GM23338 (cell line): ENCODE data around the gene DYNLT2B. TPM values are rescaled to one million over a fixed set of nuclear protein-coding genes. Genes with fewer than 3 reads are reported as not detected.
"Not testable (repeated sequence)": the region's sequence is repeated elsewhere in the genome, so short reads cannot be mapped to it uniquely, and the experiment has no call there.

ENCODE experiments used
- ATAC-seq: fragments of 200-7000 bp; cut with Tn5 transposase; 3 replicates; pipeline ENCODE4 v1.9.1; 2020
- DNase-seq: peaks from one replicate; pipeline ENCODE4 v3.0.0-alpha.2; 2015; ENCODE audit warnings: low spot score
- H2AFZ ChIP-seq: fragments of 200-600 bp; sonication (generic); 2 replicates; pipeline ENCODE4 v1.8.0; 2016; ENCODE audit warnings: antibody characterized with exemption, mild to moderate bottlenecking, moderate library complexity
- H3F3A ChIP-seq: fragments of 200-600 bp; sonication (generic); replicated peaks from 2 replicates; pipeline ENCODE4 v1.8.0; 2017; ENCODE audit warnings: antibody characterized with exemption, mixed run types, low read depth
- H3K27ac ChIP-seq: fragments of 200-600 bp; sonication (generic); 2 replicates; pipeline ENCODE4 v1.6.1; 2016; ENCODE audit warnings: low read depth
- H3K27me3 ChIP-seq: fragments of 200-600 bp; sonication (generic); 2 replicates; pipeline ENCODE4 v1.8.0; 2016; ENCODE audit warnings: mild to moderate bottlenecking, mixed run types, moderate library complexity; ENCODE audit not compliant: insufficient read depth
- H3K36me3 ChIP-seq: fragments of 200-600 bp; sonication (generic); 2 replicates; pipeline ENCODE4 v1.8.0; 2016; ENCODE audit warnings: mild to moderate bottlenecking; ENCODE audit not compliant: insufficient read depth
- H3K4me1 ChIP-seq: fragments of 200-600 bp; sonication (generic); 2 replicates; pipeline ENCODE4 v1.8.0; 2016; ENCODE audit warnings: mild to moderate bottlenecking, moderate library complexity; ENCODE audit not compliant: insufficient read depth
- H3K4me2 ChIP-seq: fragments of 200-600 bp; sonication (generic); 2 replicates; pipeline ENCODE4 v1.7.1; 2017; ENCODE audit warnings: mixed run types
- H3K4me3 ChIP-seq: fragments of 200-600 bp; sonication (generic); 2 replicates; pipeline ENCODE4 v1.6.1; 2016; ENCODE audit warnings: mixed run types
- H3K79me2 ChIP-seq: fragments of 200-600 bp; sonication (generic); replicated peaks from 2 replicates; pipeline ENCODE4 v1.8.0; 2017; ENCODE audit warnings: mild to moderate bottlenecking; ENCODE audit not compliant: insufficient read depth
- H3K9me2 ChIP-seq: fragments of 200-600 bp; sonication (generic); 2 replicates; pipeline ENCODE4 v1.8.0; 2017; ENCODE audit not compliant: insufficient read depth
- H4K20me1 ChIP-seq: fragments of 200-600 bp; sonication (generic); replicated peaks from 2 replicates; pipeline ENCODE4 v1.8.0; 2017; ENCODE audit warnings: mild to moderate bottlenecking; ENCODE audit not compliant: insufficient read depth
- H3K27ac Mint-ChIP-seq: 2 replicates; pipeline ENCODE4 v1.8.0; 2020; ENCODE audit warnings: inconsistent platforms, mild to moderate bottlenecking, moderate library complexity, mixed read lengths
- H3K27me3 Mint-ChIP-seq: 3 replicates; pipeline ENCODE4 v1.8.0; 2022; ENCODE audit warnings: low read depth, mild to moderate bottlenecking, moderate library complexity, mixed read lengths, inconsistent platforms; ENCODE audit not compliant: insufficient read depth, poor library complexity
- H3K36me3 Mint-ChIP-seq: 3 replicates; pipeline ENCODE4 v1.8.0; 2021; ENCODE audit warnings: low read depth, mild to moderate bottlenecking, inconsistent platforms, moderate library complexity, mixed read lengths
- H3K4me1 Mint-ChIP-seq: 3 replicates; pipeline ENCODE4 v1.8.0; 2020; ENCODE audit warnings: mild to moderate bottlenecking, inconsistent platforms, mixed read lengths
- H3K4me3 Mint-ChIP-seq: 3 replicates; pipeline ENCODE4 v1.8.0; 2021; ENCODE audit warnings: moderate library complexity, mild to moderate bottlenecking, inconsistent platforms, mixed read lengths
- H3K9me3 Mint-ChIP-seq: 3 replicates; pipeline ENCODE4 v1.8.0; 2020; ENCODE audit warnings: moderate library complexity, mild to moderate bottlenecking, inconsistent platforms, mixed read lengths
- ETS1 ChIP-seq: IDR thresholded peaks from 2 replicates; pipeline ENCODE4 v1.6.1; 2016; ENCODE audit warnings: antibody characterized with exemption
- EZH2 ChIP-seq: fragments of 200-600 bp; sonication (generic); IDR thresholded peaks from one replicate; pipeline ENCODE4 v1.8.0; 2017; ENCODE audit warnings: antibody characterized with exemption, mild to moderate bottlenecking, low read depth; ENCODE audit not compliant: unreplicated experiment
- EZH2phosphoT487 ChIP-seq: fragments of 200-600 bp; sonication (generic); IDR thresholded peaks from one replicate; pipeline ENCODE4 v1.8.1; 2018; ENCODE audit warnings: antibody characterized with exemption; ENCODE audit not compliant: unreplicated experiment
- POLR2AphosphoS5 ChIP-seq: IDR thresholded peaks from 2 replicates; pipeline ENCODE4 v1.6.1; 2016; ENCODE audit warnings: antibody characterized with exemption, low read depth
- STAT1 ChIP-seq: IDR thresholded peaks from one replicate; pipeline ENCODE4 v1.6.1; 2016; ENCODE audit warnings: antibody characterized with exemption; ENCODE audit not compliant: unreplicated experiment
- ZNF114 ChIP-seq: fragments of 250-450 bp; sonication (Bioruptor Pico); IDR thresholded peaks from 2 replicates; pipeline ENCODE4 v1.5.0; 2020; ENCODE audit warnings: mild to moderate bottlenecking, moderate library complexity
- ZNF331 ChIP-seq: fragments of 250-450 bp; sonication (Bioruptor Pico); IDR thresholded peaks from 2 replicates; pipeline ENCODE4 v1.5.0; 2020; ENCODE audit warnings: low read depth, mild to moderate bottlenecking, moderate library complexity
- polyA plus RNA-seq: library from polyadenylated mRNA; unstranded; fragments of >200 nt; fragmentation: Nextera tagmentation; extraction: Ambion mirVana; gene quantifications from 2 replicates; pipeline ENCODE4 v1.2.1, GENCODE V29; 2016
- total RNA-seq: library from RNA; depleted of rRNA; stranded (reverse); fragments of >200 nt; shearing (Covaris generic); gene quantifications from 2 replicates; pipeline ENCODE4 v1.2.3, GENCODE V29; 2014
- TF ChIP-seq, protein P1 (sequence below): IDR thresholded peaks from one replicate; pipeline ENCODE4 v1.6.1; 2018; ENCODE audit warnings: antibody characterized with exemption; ENCODE audit not compliant: unreplicated experiment
- TF ChIP-seq, protein P2 (sequence below), 2 experiments: fragments of 200-600 bp in 1 of 2; sonication (generic) in 1 of 2; conservative IDR thresholded peaks; 2 replicates each; pipeline versions ENCODE4 v1.5.1 to v1.6.1; 2016 to 2017; ENCODE audit warnings: antibody characterized with exemption in 2 of 2, low read depth in 2 of 2, mild to moderate bottlenecking in 2 of 2, moderate library complexity in 1 of 2

Gene DYNLT2B
- total and polyA plus RNA-seq, 2 experiments from 2014 or later, result 11.3 to 42.7 TPM

GRCh38 chr3:196315821-196316220 is 2.2 kb downstream of the DYNLT2B start:
- Mint-ChIP-seq H3K4me3 (no peak overlapping the region), H3K27me3 (peaks cover 11% of the 10 kb centered on the region), H3K36me3 (peaks cover 10% of the 10 kb centered on the region), H3K4me1 (peaks cover 5% of the 10 kb centered on the region; the same call in 1 of the 3 replicates), H3K9me3 (no peaks in the 10 kb centered on the region), H3K27ac (no peak overlapping the region)
- Histone ChIP-seq H3K4me1 (no peaks in the 10 kb centered on the region), H3K27me3 (no peaks in the 10 kb centered on the region), H3K4me3 (no peak overlapping the region), H3K9me2 (no peaks in the 10 kb centered on the region), H3K27ac (no peak overlapping the region), H3K36me3 (no peaks in the 10 kb centered on the region), H3F3A (no peaks in the 10 kb centered on the region), H4K20me1 (no peaks in the 10 kb centered on the region; the same call in 1 of the 2 replicates), H3K79me2 (no peaks in the 10 kb centered on the region), H2AFZ (no peak overlapping the region), H3K4me2 (no peak overlapping the region)
- TF ChIP-seq EZH2phosphoT487 (no peak), POLR2AphosphoS5 (no peak), ETS1 (no peak), ZNF114 (CRISPR knock-in tag) (no peak), STAT1 (no peak), EZH2 (no peak)
- TF ChIP-seq, protein P1, sequence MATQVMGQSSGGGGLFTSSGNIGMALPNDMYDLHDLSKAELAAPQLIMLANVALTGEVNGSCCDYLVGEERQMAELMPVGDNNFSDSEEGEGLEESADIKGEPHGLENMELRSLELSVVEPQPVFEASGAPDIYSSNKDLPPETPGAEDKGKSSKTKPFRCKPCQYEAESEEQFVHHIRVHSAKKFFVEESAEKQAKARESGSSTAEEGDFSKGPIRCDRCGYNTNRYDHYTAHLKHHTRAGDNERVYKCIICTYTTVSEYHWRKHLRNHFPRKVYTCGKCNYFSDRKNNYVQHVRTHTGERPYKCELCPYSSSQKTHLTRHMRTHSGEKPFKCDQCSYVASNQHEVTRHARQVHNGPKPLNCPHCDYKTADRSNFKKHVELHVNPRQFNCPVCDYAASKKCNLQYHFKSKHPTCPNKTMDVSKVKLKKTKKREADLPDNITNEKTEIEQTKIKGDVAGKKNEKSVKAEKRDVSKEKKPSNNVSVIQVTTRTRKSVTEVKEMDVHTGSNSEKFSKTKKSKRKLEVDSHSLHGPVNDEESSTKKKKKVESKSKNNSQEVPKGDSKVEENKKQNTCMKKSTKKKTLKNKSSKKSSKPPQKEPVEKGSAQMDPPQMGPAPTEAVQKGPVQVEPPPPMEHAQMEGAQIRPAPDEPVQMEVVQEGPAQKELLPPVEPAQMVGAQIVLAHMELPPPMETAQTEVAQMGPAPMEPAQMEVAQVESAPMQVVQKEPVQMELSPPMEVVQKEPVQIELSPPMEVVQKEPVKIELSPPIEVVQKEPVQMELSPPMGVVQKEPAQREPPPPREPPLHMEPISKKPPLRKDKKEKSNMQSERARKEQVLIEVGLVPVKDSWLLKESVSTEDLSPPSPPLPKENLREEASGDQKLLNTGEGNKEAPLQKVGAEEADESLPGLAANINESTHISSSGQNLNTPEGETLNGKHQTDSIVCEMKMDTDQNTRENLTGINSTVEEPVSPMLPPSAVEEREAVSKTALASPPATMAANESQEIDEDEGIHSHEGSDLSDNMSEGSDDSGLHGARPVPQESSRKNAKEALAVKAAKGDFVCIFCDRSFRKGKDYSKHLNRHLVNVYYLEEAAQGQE, result no peak
- TF ChIP-seq, protein P2, sequence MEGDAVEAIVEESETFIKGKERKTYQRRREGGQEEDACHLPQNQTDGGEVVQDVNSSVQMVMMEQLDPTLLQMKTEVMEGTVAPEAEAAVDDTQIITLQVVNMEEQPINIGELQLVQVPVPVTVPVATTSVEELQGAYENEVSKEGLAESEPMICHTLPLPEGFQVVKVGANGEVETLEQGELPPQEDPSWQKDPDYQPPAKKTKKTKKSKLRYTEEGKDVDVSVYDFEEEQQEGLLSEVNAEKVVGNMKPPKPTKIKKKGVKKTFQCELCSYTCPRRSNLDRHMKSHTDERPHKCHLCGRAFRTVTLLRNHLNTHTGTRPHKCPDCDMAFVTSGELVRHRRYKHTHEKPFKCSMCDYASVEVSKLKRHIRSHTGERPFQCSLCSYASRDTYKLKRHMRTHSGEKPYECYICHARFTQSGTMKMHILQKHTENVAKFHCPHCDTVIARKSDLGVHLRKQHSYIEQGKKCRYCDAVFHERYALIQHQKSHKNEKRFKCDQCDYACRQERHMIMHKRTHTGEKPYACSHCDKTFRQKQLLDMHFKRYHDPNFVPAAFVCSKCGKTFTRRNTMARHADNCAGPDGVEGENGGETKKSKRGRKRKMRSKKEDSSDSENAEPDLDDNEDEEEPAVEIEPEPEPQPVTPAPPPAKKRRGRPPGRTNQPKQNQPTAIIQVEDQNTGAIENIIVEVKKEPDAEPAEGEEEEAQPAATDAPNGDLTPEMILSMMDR (conservative IDR thresholded peaks at IDR 0.05; ENCODE audit: low read depth in 2 of 2), result no peak
- DNase-seq (no peak), ATAC-seq (no peak)

- H3K9me3 Mint-ChIP-seq, result no peaks in the 10 kb centered on the region
- peaks cover 5% of the 10 kb centered on the region; the same call in 1 of the 3 replicates for H3K4me1 Mint-ChIP-seq
- no peaks in the 10 kb centered on the region for H3K79me2 ChIP-seq
- H3K27ac Mint-ChIP-seq, result no peak overlapping the region
- peaks cover 11% of the 10 kb centered on the region for H3K36me3 Mint-ChIP-seq
- H3K27me3 ChIP-seq, result no peaks in the 10 kb centered on the region
- no peaks in the 10 kb centered on the region for H3K4me1 ChIP-seq
- H3K27ac ChIP-seq, result no peak overlapping the region
- no peak overlapping the region for H3K4me3 Mint-ChIP-seq
- H3K36me3 ChIP-seq, result no peaks in the 10 kb centered on the region
- H3K4me2 ChIP-seq, result no peak overlapping the region
- no peaks in the 10 kb centered on the region; the same call in 1 of the 2 replicates for H4K20me1 ChIP-seq
- no peaks in the 10 kb centered on the region for H3F3A ChIP-seq
- H3K9me2 ChIP-seq, result no peaks in the 10 kb centered on the region
- H2AFZ ChIP-seq, result no peak overlapping the region
- peaks cover 11% of the 10 kb centered on the region for H3K27me3 Mint-ChIP-seq
- TF ChIP-seq, protein P1, result no peak
- no peak for TF ChIP-seq ZNF331 (CRISPR knock-in tag)
- no peak for ATAC-seq
- no peak for DNase-seq
- no peak overlapping the region for H3K4me3 ChIP-seq
Measured at GRCh38 chr3:196314597-196314996, 3.4 kb downstream of the DYNLT2B start.

- H3K36me3 ChIP-seq, H3K27me3 ChIP-seq, H3K27ac Mint-ChIP-seq, H3K27ac ChIP-seq, H3K4me3 Mint-ChIP-seq, H3K79me2 ChIP-seq, H3K27me3 Mint-ChIP-seq, H3K4me1 ChIP-seq, H3K9me2 ChIP-seq, H3K4me3 ChIP-seq, H3K4me1 Mint-ChIP-seq, H4K20me1 ChIP-seq, H3F3A ChIP-seq, H2AFZ ChIP-seq, H3K4me2 ChIP-seq, H3K9me3 Mint-ChIP-seq, ATAC-seq, DNase-seq: not testable (repeated sequence)
- H3K36me3 Mint-ChIP-seq, result peaks cover 11% of the 10 kb centered on the region
Measured at GRCh38 chr3:196314086-196314485, 4.0 kb downstream of the DYNLT2B start.
